Activated gamma-delta T cell treated with Interleukin-2 at 50 U/mL for 16 hours (primary cell): ENCODE data around the gene PGLYRP3.

Experiments
- DNase-seq: peaks from one replicate; pipeline ENCODE4 v3.0.0-alpha.2; 2020

Gene PGLYRP3

GRCh38 chr1:153312570-153313186, at the start of gene PGLYRP3:
Gene PGLYRP3 (minus strand): TSS chr1:153312952. CDS start chr1:153310665, 2,287 bp downstream.
- no peak for DNase-seq

DNA sequence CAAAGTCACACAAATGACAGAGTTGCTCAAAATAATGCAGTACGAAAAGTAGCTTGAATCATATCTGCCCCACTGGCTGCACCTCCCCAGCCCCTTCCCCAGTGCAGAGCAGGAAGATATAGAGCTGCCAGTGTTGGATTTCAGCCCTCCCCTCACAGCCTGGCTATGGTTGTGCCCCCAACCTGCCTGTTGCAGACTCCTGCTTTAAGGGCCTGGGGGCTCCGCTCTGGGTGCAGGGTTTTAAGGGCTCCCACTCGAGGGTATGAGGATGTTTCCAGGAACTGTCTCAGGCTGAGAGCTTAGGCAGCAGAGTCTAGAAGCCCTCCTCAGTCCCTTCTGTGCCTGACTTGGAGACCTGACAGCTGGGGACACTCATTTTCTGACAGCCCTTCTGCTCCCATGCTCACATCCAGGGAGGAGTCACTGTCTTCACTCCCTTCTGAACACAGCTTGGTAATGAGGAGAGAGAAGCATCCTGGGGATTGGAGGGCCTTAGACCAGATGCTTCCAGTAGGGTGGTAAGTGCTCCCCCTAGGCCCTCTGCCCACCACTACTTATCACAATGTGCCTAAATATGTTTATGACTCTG, 49.5 kb upstream of the PGLYRP3 start:
- DNase-seq, result no peak

GRCh38 chr1:153361480-153362109, 48.8 kb upstream of the PGLYRP3 start:
- no peak for DNase-seq

DNA sequence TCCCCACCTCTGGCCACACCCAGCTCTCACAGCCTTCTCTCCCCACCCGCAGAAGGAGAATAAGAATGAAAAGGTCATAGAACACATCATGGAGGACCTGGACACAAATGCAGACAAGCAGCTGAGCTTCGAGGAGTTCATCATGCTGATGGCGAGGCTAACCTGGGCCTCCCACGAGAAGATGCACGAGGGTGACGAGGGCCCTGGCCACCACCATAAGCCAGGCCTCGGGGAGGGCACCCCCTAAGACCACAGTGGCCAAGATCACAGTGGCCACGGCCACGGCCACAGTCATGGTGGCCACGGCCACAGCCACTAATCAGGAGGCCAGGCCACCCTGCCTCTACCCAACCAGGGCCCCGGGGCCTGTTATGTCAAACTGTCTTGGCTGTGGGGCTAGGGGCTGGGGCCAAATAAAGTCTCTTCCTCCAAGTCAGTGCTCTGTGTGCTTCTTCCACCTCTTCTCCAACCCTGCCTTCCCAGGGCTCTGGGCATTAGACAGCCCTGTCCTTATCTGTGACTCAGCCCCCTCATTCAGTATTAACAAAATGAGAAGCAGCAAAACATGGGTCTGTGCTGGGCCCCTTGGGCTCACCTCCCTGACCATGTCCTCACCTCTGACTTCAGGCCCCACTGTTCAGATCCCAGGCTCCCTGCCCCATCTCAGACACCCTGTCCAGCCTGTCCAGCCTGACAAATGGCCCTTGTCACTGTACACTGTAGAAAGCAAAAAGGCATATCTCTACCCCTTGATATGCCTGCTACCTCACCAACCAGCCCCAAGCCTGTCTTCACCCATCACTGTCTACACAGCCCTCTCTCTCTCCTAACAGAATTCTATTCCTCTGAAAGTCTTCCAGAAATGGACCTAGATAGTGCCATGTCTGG, 48.1 kb upstream of the PGLYRP3 start:
- no peak for DNase-seq

DNA sequence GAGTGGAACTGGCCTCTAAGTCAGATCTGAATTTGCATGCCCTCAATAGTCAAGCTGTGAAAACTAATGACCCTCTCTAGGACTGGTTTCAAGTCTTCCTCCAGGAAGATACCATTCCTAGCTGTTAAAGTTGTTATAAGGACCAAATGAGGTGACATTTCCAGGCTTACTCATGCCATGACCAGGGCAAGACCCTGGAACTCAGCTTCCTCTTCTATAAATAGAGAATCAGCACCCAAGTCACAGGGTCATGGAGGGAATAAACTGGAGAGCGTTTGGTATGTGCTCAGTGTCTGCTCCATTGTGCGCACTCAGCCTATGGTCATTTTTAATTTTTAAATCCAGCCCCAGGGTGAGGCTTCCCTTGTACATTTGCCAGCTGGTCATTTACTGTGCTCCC, 47.4 kb upstream of the PGLYRP3 start:
- DNase-seq, result no peak

DNA sequence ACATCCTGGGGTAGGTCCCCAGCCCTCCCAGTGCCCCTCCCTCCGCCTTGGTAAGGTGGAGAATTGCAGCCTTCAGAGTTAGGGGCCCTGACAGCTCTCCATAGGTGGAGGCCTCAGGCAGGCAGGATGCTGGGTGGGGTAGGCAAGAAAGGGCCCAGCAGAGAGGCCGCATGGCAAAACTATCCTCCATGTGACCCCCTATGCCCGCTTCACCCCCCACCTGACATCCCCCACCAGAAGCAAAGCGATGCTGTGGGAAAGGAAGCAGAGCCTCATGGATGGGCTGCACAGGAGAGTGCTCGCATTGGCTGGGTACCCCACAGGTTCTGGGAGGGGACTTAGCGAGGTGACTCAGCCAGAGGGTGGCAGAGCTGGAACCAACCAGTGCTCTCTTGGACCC, 46.5 kb upstream of the PGLYRP3 start:
- DNase-seq, result no peak

GRCh38 chr1:153358691-153358975, 45.9 kb upstream of the PGLYRP3 start:
- DNase-seq, result no peak

- no peak for DNase-seq
Measured at GRCh38 chr1:153357853-153358690, 45.3 kb upstream of the PGLYRP3 start, which contains the start of gene S100A9. Gene S100A9 (plus strand): TSS chr1:153357854. CDS start chr1:153358284, 430 bp downstream.

- DNase-seq, result no peak
Measured at GRCh38 chr1:153357076-153357852, 44.5 kb upstream of the PGLYRP3 start.

- no peak for DNase-seq
Measured at GRCh38 chr1:153356392-153357075, 43.8 kb upstream of the PGLYRP3 start.

DNA sequence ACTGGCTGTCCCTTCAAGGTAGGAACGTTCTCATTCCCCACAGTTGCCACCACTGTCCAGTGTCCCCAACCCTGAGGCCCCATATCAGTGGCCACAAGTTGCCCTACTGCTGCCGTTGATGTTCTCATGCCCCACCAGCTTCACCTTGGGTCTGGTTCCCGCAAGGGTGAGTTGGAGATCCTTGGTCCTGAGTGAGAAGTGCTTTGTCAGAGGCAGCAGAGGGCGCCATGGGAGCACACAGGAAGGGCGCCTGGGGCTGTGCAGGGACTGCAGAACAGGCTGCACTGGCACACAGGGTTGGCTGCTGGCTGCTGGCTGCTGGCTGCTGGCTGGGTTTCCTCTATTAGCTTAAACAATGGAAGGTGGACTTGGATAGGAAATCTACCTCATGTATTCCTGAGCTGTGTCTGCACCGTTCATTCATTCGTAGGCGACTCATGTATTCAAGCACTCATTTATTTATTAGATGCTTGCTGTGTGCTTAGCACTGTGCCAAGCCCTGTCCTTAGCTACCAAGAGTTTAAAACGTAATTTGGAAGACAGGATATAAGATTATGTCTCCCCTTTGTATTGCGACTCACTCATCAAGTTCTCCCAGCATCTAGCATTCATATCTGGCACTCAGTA, 42.8 kb upstream of the PGLYRP3 start:
- no peak for DNase-seq

- no peak for DNase-seq
Measured at GRCh38 chr1:153354515-153355193, 41.9 kb upstream of the PGLYRP3 start.

GRCh38 chr1:153353226-153353947, 40.6 kb upstream of the PGLYRP3 start:
- no peak for DNase-seq

GRCh38 chr1:153352523-153352922, 39.8 kb upstream of the PGLYRP3 start:
- DNase-seq, result peak; percentile 59

DNA sequence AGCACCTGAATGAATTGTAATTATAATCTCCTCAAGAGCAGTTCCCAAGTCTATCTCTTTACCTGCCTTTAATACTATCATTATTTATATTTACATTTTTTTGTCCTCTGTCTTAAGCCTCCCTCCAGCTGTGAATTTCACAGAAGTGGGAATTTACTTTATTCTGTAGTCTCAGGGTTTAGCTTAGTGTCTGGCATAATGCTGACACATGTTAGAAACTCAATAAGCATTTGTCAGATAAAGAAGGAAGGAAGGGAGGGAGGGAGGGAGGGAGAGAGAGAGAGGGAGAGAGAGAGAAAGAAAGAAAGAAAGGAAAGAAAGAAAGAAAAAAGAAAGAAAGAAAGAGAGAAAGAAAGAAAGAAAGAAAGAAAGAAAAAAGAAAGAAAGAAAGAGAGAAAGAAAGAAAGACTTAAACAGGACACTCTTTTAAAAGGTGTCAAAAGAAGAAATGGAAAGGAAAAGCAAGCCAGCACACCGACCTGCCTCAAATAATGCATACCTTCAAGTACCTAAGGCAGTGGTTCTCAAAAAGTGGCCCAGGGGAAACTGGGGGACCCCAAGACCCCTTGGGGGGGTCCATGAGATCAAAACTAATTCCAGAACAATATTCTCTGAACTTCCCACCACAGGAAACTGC, 37.7 kb upstream of the PGLYRP3 start:
- no peak for DNase-seq

DNA sequence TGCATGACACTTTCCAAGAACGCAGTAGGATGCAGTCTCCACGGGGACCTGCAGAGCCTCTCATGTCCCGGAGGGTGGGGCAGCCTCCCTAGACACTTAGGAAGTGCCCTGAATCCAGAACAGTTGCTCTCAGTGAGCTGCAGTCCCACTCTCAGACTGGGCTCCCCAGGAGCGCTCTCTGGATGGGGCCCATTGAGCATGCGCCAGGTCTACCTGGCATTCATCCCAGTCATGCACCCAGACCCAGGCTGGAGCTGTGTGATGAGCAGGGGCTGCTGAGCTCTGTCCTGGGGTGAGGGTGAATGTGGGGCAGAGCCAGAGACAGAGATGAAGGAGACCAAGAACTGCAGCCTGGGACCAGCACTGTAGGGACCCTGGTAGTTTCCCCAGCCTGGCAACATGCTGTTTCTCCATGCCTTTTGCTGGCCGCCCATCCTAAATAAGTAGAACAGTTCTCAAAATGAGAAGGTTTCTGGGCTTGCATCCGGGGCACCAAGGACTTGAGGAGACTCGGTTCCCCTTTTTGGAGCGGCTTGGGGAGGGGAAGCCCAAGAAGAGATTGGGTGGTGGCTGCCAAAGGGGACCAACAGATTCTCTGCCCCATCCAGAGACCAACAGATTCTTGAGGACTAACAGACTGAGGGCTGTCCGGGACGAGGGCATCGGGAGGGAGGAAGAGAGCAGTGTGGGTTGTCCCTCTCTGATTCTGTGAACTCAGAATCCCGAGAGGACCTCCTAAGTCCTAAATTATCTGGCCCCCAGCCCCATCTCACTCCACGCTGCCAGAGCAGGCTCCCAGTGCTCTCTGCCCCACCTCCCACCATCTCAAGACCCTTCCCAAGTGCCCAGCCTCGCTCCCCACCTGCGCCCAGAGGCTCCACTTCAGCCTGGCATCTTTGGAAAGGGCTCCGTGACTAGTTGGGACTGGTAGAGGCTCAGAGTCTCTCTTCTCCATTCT, 36.9 kb upstream of the PGLYRP3 start:
- DNase-seq, result no peak

DNA sequence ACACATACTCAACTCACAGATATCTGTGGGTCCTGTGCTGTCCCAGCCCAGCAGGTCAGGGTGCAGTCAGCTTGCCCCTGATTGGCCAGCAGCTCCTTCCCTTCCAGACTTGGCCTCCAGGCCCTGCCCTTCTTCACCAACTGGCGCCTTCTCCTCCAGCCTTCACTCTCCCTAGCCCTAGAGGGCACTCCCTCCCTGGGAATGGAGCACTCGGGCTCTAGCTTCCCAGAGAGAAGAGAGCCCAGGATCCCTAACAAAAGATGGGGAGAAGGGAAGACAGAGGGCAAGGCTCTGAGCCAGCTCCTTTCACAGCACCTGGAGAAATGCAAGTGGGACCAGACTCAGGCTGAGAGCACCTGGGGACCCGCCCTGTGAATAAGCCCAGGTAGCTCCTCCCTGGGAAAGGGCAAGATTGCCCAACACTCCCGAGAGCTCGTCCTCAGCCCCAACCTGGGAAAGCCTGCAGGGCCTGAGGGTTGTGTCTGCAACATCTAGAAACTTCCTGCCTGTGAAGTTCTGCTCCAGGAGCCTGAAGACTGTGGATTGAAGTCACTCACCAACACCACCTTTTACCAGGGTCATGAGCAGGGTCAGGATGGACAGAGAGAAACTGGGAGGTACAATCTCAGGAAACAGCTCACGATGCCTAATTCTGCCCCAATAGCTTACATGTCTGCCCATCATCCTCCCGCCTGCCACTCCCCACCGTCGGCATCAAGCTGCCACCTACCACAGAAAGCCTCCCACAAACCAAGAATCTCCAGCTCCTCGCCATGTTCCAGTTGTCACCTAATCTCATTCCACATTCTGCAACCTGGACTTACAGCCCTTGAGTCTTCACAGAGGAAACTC, 36.0 kb upstream of the PGLYRP3 start, which contains the start of gene PGLYRP4:
TSS of gene PGLYRP4 (minus strand) at position 331 of the 852 bp plus-strand sequence. CDS start 909 bp downstream, outside the sequence.
- DNase-seq, result no peak
